HG02943 (cell line): ENCODE data around the gene NUTF2.
A peak's percentile ranks its signal among the peaks of the same experiment; 100 is the strongest.

Experiments used
- ATAC-seq: cut with Tn5 transposase; IDR thresholded peaks from one replicate; pipeline ENCODE4 v1.9.1; 2021; ENCODE audit warnings: mild to moderate bottlenecking, low read depth, moderate library complexity; ENCODE audit not compliant: unreplicated experiment

NUTF2 gene

DNA sequence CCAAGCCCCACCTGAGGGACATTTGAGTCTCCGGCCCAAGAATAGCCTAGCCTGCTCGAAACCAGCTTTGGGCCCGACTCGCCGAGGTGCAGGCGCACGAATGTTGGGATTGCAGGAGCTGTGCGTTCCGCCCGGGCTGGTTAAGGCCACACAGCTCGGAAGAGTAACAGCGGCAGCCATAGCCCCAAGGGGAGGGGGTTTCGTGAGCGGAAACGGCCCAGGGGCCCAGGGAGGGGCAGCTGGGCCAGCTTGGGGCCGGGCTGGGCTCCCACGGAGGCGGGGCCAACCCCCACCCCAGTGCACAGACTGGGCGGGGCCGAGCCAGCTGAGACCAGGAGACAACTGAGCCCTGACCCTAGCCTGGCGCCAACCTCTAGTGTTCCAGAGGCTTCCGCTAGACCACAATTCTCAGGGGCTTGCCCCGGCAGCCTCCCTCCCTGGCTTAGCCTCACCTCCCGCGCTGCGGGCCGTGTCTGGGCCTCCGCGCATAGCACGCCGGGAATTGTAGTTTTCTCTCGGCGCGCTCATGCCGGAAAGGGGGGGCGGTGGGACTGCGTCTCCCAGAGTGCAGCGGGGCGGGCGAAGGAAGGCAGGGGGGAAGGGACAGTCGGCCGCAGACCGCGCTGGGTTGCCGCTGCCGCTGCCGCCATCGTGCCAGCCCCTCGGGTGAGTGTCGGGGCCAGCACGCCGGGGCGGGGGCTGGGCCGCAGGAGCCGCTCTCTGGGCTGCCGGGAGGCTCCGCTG lies at the start of gene NUTF2:
Gene NUTF2, plus strand, starts transcription at position 614 of the 744 bp plus-strand sequence. CDS start 18,198 bp downstream, outside the sequence.
- peak; percentile 45 for ATAC-seq

DNA sequence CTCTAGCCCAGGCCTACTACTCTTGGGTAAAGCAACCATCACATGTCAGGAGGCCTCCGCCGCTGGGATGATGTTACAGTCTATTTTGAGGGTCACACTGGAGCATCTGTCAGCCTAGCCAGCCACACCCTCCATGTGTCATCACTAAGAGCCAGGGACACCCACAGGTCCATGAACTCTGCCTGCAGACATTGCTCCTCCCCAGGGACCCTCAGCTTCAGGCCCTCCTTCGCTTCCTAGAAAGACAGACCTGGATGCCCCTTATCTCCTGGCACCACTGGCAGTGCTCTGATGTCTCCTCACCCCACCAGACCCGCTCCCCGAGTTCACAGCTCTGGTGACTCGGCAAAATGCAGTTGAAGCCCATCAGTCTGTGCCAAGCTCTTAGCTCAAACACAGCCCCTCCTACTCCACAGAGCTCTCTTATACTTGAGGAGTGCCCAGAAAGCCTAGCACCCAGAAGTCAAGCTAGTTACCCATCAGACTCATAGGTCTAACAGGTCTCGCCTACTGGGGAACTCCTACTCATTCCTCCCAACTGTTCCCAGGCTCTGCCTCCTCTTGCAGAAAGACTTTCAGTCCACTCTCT lies 46.3 kb upstream of the NUTF2 start:
- no peak for ATAC-seq

GRCh38 chr16:67801241-67801640 lies 45.5 kb upstream of the NUTF2 start:
- ATAC-seq: no peak

- no peak for ATAC-seq
Measured at GRCh38 chr16:67801883-67802282, 44.9 kb upstream of the NUTF2 start.

- ATAC-seq: no peak
Measured at GRCh38 chr16:67803894-67804293, 42.8 kb upstream of the NUTF2 start.

- no peak for ATAC-seq
Measured at GRCh38 chr16:67804853-67805542, 41.7 kb upstream of the NUTF2 start.

GRCh38 chr16:67805718-67806427 lies 40.9 kb upstream of the NUTF2 start:
- ATAC-seq: peak; percentile 5

- peak; percentile 87 for ATAC-seq
Measured at GRCh38 chr16:67806428-67807147, 40.1 kb upstream of the NUTF2 start, which contains the start of the genes RANBP10 and TSNAXIP1. RANBP10 (minus strand) TSS chr16:67806560; CDS start chr16:67806536, 24 bp downstream. TSNAXIP1 (plus strand) TSS chr16:67806889; CDS start chr16:67807150, 261 bp downstream.

- ATAC-seq: no peak
Measured at GRCh38 chr16:67807148-67807682, 39.5 kb upstream of the NUTF2 start.

- no peak for ATAC-seq
Measured at GRCh38 chr16:67811899-67812298, 34.8 kb upstream of the NUTF2 start.

DNA sequence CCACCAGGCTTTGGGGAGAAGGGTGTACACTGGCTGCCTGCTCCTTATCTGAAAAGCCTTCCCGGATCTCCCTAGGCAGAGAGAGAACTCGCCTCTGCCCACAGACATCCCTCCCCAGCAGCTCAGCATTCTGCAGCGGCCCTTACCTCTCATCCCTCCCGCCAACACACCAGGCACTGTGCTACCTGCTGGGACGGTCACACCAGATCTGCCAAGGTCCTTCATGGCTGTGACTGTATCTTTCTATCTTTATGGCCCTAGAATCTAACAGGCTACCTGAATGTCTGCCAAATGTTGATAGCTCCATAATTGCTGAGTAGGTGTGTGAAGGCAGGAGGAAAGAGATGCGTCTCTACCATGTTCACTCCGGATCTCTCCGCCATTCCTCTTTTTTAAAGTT lies 32.2 kb upstream of the NUTF2 start:
- no peak for ATAC-seq

GRCh38 chr16:67820608-67821259 lies 26.0 kb upstream of the NUTF2 start:
- ATAC-seq: no peak

DNA sequence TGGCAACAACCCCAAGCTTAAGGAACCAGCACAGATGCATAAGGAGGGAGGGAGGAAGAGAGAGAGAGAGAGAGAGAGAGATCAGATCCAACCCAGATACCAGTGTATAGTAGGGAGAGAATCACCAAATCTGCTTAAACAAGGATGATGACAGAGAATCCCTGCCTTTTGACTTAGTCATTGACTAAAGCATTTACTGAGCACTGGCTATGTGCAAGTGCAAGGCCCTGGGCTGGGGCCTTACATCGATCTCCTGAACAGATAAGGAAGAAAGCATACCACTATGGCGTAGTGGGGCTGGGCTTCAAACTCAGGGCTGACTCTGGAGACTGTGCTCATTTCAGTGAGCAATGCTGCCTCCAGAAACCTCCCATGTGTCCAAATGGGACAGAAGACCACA lies 24.2 kb upstream of the NUTF2 start:
- no peak for ATAC-seq

DNA sequence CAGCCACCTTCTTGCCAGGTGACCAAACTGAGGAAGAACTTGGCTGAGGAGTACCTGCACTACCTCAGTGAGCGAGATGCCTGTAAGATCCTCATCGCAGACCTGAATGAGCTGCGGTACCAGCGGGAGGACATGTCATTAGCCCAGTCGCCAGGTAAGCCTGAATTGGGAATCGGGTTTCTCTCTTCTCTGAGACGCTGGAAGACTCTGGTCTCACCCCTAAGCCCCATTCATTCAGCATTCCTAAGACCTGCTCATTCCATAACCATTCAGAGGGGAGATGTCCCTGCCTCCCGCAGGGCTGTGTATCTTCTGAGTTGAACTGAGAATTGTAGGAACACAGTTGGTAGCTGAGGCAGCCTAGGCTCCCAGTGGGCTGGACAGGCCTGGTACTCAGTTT lies 21.6 kb upstream of the NUTF2 start:
- ATAC-seq: no peak

GRCh38 chr16:67825906-67826305 lies 20.8 kb upstream of the NUTF2 start:
- no peak for ATAC-seq

DNA sequence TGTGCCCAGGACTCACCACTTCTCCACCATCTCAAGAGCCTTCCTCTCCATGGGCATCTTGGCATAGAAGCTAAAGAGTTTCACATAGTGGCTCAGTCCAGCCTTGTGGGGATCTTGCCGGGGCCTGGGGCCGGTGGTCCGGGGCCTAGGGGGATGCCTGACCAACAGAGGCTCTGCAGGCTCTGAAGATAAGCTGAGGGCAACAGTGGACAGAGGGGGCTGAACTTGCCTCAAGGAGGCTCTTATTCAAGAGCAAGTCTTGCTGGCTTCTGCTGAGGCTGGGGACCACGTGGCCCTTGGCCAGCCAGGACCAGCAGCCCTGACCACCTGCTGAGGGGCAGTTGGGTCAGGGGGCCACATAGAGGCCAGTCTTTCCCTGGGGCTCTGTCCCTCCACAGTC lies 18.1 kb upstream of the NUTF2 start:
- ATAC-seq: no peak

- ATAC-seq: no peak
Measured at GRCh38 chr16:67833030-67833414, 13.7 kb upstream of the NUTF2 start.

- ATAC-seq: peak; percentile 98
Measured at GRCh38 chr16:67833415-67834241, 13.1 kb upstream of the NUTF2 start.

DNA sequence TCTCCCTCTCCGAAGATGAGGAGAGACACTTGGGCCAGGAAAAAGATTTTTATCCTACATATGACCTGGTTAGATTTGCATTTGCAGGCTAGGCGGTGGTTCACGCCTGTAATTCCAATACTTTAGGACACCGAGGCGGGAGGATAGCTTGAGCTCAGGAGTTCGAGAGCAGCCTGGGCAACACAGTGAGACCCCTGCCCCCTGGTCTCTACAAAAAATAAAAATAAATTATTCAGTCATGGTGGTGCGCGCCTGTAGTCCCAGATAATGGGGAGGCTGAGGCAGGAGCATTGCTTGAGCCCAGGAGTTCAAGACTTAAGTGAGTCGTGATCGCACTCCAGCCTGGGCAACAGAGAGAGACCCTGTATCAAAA lies 12.5 kb upstream of the NUTF2 start:
- no peak for ATAC-seq
